NCI-H1436 treated with DMSO at 0.1 percent for 48 hours (cell line): ENCODE measurements around the gene ONECUT2.

ENCODE experiments used
- DNase-seq: peaks from one replicate; lab custom pipeline; 2025; lab: John Stamatoyannopoulos, UW

ONECUT2 gene

GRCh38 chr18:57529151-57529550 is 94.0 kb downstream of the ONECUT2 start:
- DNase-seq, result no peak

GRCh38 chr18:57533006-57533867 is 98.1 kb downstream of the ONECUT2 start:
- no peak for DNase-seq

DNA sequence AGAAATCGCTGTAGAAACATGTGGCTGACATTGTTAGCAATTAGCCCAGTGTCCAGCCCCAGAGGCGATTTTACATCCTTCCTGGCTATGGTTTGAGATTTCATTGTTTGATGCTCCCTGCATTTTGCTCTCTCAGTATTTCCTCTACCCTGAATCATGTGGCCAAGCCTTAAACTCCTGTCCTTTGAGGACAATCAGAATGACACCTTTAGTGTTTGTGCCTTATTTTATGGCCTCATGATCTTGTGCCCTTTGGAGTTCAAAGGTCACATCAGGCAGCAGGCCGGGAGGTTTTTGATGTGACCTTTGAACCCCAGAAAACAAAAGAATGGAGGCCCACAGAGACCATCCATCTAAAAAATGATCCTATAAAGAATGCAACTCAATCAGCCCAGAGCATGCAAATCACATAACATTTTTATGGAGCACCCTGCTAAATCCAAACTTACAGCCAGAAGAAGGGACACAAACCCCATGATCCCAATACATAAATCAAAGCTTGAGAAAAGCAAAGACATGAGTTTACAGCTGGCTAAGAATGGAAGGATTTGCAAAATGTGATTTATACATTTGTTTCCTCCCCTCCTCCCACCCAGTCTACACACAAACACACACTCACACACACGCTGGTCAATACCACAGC is 98.8 kb downstream of the ONECUT2 start:
- DNase-seq, result no peak

DNA sequence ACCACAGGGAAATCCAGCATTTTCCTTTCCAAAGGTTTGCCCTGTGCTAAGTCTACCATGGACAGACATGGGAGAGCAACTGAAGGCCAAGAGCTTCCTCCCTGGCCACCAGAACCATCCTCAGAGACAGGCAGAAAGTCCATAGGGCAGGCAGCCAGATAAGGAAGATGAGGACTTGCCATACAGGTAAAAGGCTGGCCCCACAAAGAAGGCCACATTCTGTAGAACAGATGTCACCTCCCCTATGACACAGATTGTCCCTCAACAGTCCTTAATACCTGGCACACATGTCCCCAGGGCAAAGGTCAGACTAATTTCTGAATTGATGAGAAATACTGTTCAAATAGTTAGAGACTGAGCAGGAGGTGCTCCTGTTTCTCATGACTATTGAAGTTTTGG is 99.3 kb downstream of the ONECUT2 start:
- no peak for DNase-seq

DNA sequence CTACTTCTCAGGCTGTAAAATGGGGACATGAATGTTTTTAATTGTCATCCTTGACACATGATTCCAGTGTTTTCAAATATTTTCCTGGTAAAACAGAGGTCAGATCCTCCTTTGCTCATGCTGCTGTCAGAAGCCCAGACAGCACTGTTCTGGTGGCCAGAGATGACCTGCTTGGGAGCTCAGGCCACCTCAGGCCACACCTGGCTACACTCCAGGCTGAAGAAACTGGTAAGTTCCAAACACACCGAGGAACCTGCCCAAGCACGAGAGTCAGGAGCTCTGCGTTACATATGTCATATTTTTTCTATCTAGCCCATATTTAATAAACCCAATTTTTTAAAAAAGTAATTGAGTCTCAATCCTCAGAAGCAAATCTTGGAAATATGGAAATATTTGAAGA is 103.4 kb downstream of the ONECUT2 start:
- DNase-seq, result no peak

DNA sequence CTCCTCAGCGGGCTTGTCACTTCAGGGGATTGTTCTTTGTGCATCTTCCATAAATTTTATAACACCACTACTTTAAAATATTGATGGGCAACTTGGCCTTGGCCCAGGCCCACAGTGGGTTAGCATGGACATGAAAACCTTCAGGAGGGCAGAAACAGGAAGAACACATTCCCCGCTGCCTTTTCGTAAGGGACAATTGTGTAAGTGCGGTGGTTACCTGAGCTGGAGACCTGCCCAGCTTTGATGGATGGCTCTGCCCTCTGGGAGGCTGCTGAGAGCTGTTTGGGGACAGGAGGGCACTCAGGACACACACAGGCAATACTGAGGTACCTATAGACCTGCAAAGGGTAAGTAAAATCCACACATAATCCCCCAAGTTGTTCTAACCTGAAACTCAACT is 104.5 kb downstream of the ONECUT2 start:
- no peak for DNase-seq
